ENCODE data around the gene TRIM42.

- TF ChIP-seq POLR2A (IDR thresholded peaks at IDR 0.05) (no peak), CTCF (IDR thresholded peaks at IDR 0.05) (no peak)
Measured at GRCh38 chr3:140628606-140629005, 49.3 kb upstream of the TRIM42 start.

Measured in prostate gland (tissue), 2 donors.